Erythroblast (primary cell): ENCODE measurements around the gene SRPX2.

ENCODE experiments used
- GATA1 ChIP-seq: IDR thresholded peaks from 2 replicates; pipeline ENCODE4 v1.6.1; 2011; ENCODE audit warnings: low read depth, mild to moderate bottlenecking, control low read depth, low read length, moderate library complexity
- POLR2A ChIP-seq: IDR thresholded peaks from 2 replicates; pipeline ENCODE4 v1.6.1; 2011; ENCODE audit warnings: mild to moderate bottlenecking, low read length

GRCh38 chrX:100652266-100652665, 8.3 kb downstream of the SRPX2 start:
- TF ChIP-seq POLR2A, result no peak
- TF ChIP-seq GATA1, result no peak
